ENCODE results near the gene PI4KB.

PI4KB gene

GRCh38 chr1:151343587-151343986 lies 16.4 kb upstream of the PI4KB start:
- H3K4me3 ChIP-seq (ENCODE audit: low read length), result no peak overlapping the region
- TF ChIP-seq, protein P1, sequence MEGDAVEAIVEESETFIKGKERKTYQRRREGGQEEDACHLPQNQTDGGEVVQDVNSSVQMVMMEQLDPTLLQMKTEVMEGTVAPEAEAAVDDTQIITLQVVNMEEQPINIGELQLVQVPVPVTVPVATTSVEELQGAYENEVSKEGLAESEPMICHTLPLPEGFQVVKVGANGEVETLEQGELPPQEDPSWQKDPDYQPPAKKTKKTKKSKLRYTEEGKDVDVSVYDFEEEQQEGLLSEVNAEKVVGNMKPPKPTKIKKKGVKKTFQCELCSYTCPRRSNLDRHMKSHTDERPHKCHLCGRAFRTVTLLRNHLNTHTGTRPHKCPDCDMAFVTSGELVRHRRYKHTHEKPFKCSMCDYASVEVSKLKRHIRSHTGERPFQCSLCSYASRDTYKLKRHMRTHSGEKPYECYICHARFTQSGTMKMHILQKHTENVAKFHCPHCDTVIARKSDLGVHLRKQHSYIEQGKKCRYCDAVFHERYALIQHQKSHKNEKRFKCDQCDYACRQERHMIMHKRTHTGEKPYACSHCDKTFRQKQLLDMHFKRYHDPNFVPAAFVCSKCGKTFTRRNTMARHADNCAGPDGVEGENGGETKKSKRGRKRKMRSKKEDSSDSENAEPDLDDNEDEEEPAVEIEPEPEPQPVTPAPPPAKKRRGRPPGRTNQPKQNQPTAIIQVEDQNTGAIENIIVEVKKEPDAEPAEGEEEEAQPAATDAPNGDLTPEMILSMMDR (IDR thresholded peaks at IDR 0.05; ENCODE audit: insufficient read depth, low read depth, low read length, missing control alignments), result no peak
- DNase-seq (ENCODE audit: low read depth), result no peak

DNA sequence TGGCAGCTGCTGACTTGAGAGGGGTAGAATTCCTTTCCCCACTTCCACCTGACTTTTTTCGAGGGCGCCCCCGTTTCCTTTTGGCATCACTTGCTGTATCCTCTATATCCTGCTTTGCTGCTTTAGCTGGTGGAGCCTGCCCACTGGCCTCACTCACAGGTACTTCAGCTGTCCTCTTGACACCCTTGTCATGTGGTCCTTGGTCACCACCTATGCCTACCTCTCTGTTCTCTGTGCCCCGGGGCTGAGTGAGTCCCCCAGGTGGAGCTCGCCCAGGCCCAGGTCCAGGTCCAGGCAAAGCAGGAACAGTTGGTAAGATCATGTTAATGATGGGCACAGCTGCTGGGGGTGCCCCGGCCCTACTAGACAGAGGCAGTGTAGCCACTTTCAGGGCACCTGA lies 15.4 kb upstream of the PI4KB start:
- H3K4me3 ChIP-seq (ENCODE audit: low read length), result no peak overlapping the region
- TF ChIP-seq, protein P1 (IDR thresholded peaks at IDR 0.05; ENCODE audit: insufficient read depth, low read depth, low read length, missing control alignments), result no peak
- DNase-seq (ENCODE audit: low read depth), result no peak

DNA sequence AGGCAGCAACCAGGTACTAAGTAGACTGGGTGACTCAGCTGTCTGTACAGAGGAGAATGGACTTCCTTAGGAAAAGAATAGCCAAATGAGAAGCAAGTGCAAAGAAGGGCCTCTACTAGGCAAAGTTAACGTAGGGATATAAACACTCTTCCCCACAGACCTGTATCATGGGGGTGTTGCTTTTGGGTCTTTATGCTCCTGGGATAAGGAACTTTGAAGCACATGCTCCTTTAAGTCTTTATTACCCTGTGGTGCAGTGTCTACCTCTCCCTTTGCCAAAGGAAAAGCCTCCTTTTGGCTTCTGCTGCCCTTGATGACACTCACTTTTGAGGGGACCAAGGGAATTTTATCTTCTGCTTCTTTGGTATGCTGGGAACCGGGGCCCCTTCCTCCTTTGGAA lies 14.8 kb upstream of the PI4KB start:
- DNase-seq (ENCODE audit: low read depth), result no peak
- TF ChIP-seq, protein P1 (IDR thresholded peaks at IDR 0.05; ENCODE audit: insufficient read depth, low read depth, low read length, missing control alignments), result no peak

GRCh38 chr1:151340870-151341754 lies 13.9 kb upstream of the PI4KB start:
- DNase-seq (ENCODE audit: low read depth), result peak; percentile 78
- TF ChIP-seq, protein P1 (IDR thresholded peaks at IDR 0.05; ENCODE audit: insufficient read depth, low read depth, low read length, missing control alignments), result peak; percentile 77
- no peak overlapping the region for H3K4me3 ChIP-seq (ENCODE audit: low read length)

More for the DNA sequence above, 14.8 kb upstream of the PI4KB start:
- H3K4me3 ChIP-seq (ENCODE audit: low read length), result no peak overlapping the region

- H3K4me3 ChIP-seq (ENCODE audit: low read length), result no peak overlapping the region
- no peak for DNase-seq (ENCODE audit: low read depth)
- TF ChIP-seq, protein P1 (IDR thresholded peaks at IDR 0.05; ENCODE audit: insufficient read depth, low read depth, low read length, missing control alignments), result no peak
These were observed 9.3 kb upstream of the PI4KB start for GRCh38 chr1:151336556-151336955.

DNA sequence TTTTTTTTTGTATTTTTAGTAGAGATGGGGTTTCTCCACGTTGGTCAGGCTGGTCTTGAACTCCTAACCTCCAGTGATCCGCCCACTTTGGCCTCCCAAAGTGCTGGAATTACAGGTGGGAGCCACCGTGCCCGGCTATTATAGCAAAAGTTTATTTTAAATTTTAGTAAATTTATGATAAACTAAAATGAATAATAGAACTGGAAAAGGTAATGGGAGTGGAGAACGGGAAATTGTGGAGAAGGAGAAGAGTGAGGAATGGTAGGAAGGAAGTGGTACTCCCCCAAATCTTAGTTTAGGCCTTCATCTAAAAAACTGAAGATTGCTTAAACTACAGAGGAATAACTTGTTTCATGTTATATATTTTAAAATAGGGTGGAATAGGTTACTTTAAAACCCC lies 7.6 kb upstream of the PI4KB start:
- TF ChIP-seq, protein P1 (IDR thresholded peaks at IDR 0.05; ENCODE audit: insufficient read depth, low read depth, low read length, missing control alignments), result no peak
- no peak for DNase-seq (ENCODE audit: low read depth)
- H3K4me3 ChIP-seq (ENCODE audit: low read length), result no peak overlapping the region
